MV-4-11 (cell line): ENCODE data around the gene HSF5.

Source experiments
- DNase-seq: peaks from one replicate; lab custom pipeline; 2025; lab: John Stamatoyannopoulos, UW

Gene HSF5

GRCh38 chr17:58487589-58488427 is at the start of gene HSF5:
Gene HSF5 (minus strand): TSS chr17:58488408. CDS start chr17:58488274, 134 bp downstream.
- no peak for DNase-seq

GRCh38 chr17:58537266-58537665 is 49.1 kb upstream of the HSF5 start:
- no peak for DNase-seq

- DNase-seq: no peak
These were observed 48.3 kb upstream of the HSF5 start for GRCh38 chr17:58536542-58536941.

GRCh38 chr17:58535431-58535830 is 47.2 kb upstream of the HSF5 start:
- DNase-seq: no peak

- peak; percentile 91 for DNase-seq
These were observed 46.8 kb upstream of the HSF5 start for GRCh38 chr17:58534901-58535421.

- DNase-seq: no peak
These were observed 46.1 kb upstream of the HSF5 start for GRCh38 chr17:58534331-58534730.

GRCh38 chr17:58533616-58534188 is 45.5 kb upstream of the HSF5 start:
- no peak for DNase-seq

- no peak for DNase-seq
These were observed 44.3 kb upstream of the HSF5 start for GRCh38 chr17:58532555-58532951.

GRCh38 chr17:58531661-58532554 is 43.7 kb upstream of the HSF5 start:
- DNase-seq: no peak

- DNase-seq: no peak
These were observed 42.9 kb upstream of the HSF5 start for GRCh38 chr17:58531122-58531521.

GRCh38 chr17:58530655-58531054 is 42.4 kb upstream of the HSF5 start:
- no peak for DNase-seq

GRCh38 chr17:58529275-58529674 is 41.1 kb upstream of the HSF5 start:
- DNase-seq: no peak

GRCh38 chr17:58528443-58528842 is 40.2 kb upstream of the HSF5 start:
- no peak for DNase-seq

GRCh38 chr17:58527949-58528348 is 39.7 kb upstream of the HSF5 start:
- DNase-seq: no peak

- DNase-seq: no peak
These were observed 39.1 kb upstream of the HSF5 start for GRCh38 chr17:58527306-58527705.

- DNase-seq: no peak
These were observed 37.0 kb upstream of the HSF5 start for GRCh38 chr17:58525239-58525638.

GRCh38 chr17:58521680-58522079 is 33.5 kb upstream of the HSF5 start:
- no peak for DNase-seq

- peak; percentile 58 for DNase-seq
These were observed 32.7 kb upstream of the HSF5 start for GRCh38 chr17:58520843-58521430.

GRCh38 chr17:58517928-58518609 is 29.9 kb upstream of the HSF5 start:
- DNase-seq: peak; percentile 100

GRCh38 chr17:58517378-58517927 is 29.2 kb upstream of the HSF5 start:
- DNase-seq: no peak
